ENCODE results near the gene BPIFA2. TPM values are rescaled to one million over a fixed set of nuclear protein-coding genes. Genes with fewer than 3 reads are reported as not detected.

The BPIFA2 gene
- total RNA-seq, 3 donors from 2014 or later: not detected

DNA sequence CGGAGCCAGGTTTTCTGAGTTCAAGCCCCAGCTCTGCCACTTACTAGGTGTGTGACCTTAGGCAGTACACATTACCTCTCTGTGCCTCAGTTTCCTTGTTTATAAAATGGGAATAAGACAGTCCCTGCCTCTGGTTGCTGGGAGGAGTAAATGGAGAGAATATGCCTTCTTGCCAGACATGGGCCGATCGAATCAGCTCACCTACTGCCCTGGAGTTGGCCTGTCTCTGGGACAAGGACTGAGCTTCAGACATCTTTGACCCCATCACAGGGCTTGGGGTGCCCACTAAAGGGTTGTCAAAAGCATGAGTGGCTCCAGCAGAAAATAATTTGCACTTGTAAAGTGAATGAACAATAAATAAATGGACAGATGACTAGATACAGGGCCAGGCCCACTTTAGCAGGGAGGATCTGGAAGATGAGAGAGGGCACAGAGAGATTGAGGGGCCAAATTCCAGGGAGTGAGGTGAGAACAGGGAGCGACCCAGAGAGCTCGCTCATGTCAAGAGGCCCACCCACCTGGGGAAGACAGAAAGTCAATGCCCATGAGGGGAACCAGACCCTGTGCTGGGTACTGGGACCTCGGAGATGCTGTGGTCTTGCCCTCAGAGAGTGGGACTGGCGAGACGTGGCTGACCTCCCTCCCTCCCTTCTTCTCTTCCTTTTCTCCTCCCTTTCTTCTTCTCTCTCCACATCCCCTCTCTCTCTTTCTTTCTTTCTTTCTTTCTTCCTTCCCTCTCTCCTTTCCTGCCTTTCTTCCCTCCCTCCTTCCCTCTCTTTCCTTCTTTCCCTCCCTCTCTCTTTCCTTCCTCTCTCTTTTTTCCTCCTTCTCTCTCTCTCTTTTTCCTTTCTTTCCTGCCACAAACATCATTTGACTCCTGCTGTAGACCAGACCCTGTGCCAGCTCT, 3.9 kb upstream of the BPIFA2 start:
- no peak for ATAC-seq
- no peaks in the 10 kb centered on the region for H3K4me1 ChIP-seq (ENCODE audit: low read depth)
- DNase-seq: no peak
- intact Hi-C loops (cut with DNase I, micrococcal nuclease): no loop called here
- H3K4me3 ChIP-seq: no peak overlapping the region
- no peaks in the 10 kb centered on the region for H3K36me3 ChIP-seq (ENCODE audit: low read depth)
- TF ChIP-seq, protein P1, sequence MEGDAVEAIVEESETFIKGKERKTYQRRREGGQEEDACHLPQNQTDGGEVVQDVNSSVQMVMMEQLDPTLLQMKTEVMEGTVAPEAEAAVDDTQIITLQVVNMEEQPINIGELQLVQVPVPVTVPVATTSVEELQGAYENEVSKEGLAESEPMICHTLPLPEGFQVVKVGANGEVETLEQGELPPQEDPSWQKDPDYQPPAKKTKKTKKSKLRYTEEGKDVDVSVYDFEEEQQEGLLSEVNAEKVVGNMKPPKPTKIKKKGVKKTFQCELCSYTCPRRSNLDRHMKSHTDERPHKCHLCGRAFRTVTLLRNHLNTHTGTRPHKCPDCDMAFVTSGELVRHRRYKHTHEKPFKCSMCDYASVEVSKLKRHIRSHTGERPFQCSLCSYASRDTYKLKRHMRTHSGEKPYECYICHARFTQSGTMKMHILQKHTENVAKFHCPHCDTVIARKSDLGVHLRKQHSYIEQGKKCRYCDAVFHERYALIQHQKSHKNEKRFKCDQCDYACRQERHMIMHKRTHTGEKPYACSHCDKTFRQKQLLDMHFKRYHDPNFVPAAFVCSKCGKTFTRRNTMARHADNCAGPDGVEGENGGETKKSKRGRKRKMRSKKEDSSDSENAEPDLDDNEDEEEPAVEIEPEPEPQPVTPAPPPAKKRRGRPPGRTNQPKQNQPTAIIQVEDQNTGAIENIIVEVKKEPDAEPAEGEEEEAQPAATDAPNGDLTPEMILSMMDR (IDR thresholded peaks at IDR 0.05): no peak
- peaks cover 4% of the 10 kb centered on the region for H3K9me3 ChIP-seq

DNA sequence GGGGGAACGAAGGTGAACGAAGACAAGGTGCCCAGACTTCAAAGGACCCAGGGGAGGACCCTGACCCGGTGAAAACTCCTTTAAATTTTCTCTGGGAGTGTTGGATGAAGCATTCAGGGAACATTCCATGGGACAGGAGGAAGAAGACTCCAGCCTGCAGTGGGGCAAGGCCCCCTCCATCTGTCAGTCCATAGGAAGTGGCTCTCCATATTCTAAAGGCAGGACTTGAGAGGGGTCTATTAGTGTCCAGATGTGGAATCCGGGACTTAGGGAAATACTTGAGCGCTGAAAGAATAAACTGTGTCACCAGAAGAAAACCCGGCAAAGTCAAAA, 3.2 kb upstream of the BPIFA2 start:
- Histone ChIP-seq H3K9me3 (peaks cover 9% of the 10 kb centered on the region), H3K36me3 (ENCODE audit: low read depth) (no peaks in the 10 kb centered on the region), H3K4me3 (no peak overlapping the region), H3K4me1 (ENCODE audit: low read depth) (no peaks in the 10 kb centered on the region)
- ATAC-seq: no peak
- DNase-seq: no peak
- intact Hi-C loops (cut with DNase I, micrococcal nuclease): no loop called here
- TF ChIP-seq, protein P1 (IDR thresholded peaks at IDR 0.05): no peak

DNA sequence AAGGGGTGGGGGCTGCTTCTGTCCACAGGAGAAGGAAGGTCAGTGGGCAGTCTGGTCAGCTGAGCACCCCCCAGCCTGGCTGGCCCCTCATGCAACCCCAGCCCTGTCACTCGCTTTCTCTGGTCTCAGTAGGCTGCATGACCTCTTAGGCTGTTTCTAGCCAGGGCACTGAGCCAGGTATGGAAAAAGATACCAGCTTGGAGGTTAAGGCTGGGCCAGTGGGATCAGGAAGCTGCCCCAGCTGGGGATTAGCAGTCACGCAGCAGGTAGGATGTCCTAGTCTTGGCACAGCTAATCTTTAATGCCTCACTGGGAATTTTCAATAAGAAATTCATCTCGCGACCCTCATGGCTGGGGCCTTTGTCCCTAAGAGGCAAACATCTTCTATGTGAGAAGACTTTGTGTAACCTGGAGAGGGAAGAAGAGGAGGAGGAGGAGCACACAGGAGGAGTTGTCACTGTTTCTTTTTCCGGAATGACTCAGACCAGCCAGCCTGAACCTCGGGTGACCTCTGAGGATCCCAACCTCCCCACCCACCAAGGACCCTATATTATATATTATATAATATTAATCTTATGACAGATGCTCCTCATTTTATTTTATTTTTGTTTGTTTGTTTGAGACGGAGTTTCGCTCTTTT, 2.4 kb upstream of the BPIFA2 start:
- H3K4me1 ChIP-seq (ENCODE audit: low read depth): no peaks in the 10 kb centered on the region
- ATAC-seq (no peak), DNase-seq (no peak)
- H3K9me3 ChIP-seq: peaks cover 9% of the 10 kb centered on the region
- intact Hi-C loops (cut with DNase I, micrococcal nuclease): no loop called here
- H3K4me3 ChIP-seq: no peak overlapping the region
- H3K36me3 ChIP-seq (ENCODE audit: low read depth): no peaks in the 10 kb centered on the region
- TF ChIP-seq, protein P1 (IDR thresholded peaks at IDR 0.05): no peak

DNA sequence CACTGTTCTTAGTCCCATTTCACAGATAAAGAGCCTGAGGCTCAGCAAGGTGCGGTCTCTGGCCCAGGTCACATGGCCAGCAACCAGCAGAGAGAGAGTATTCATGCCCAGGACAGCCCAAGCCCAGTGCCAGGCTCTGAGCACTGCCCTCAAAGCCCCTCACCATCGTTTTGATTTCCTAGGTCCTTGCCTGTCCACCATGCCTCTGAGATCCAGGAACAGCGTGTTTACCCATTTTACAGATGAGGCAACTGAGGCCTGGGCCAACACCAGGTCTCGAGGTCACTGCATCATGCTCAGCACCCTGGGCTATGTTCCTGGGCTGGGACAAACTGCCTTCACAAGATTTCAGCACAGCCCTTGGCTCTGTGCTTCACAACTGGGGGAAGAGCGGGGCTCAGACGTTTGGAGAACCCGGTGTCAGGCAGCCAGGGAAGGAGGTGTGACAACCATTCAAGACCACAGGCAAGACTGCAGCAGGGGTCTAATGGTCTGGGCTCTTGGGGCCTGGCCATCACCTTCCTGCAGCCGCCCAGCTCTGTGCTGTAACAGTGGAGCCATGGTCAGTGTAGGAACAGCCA, 1.3 kb upstream of the BPIFA2 start:
- no peak for ATAC-seq
- no peaks in the 10 kb centered on the region for H3K36me3 ChIP-seq (ENCODE audit: low read depth)
- no peak for DNase-seq
- no peaks in the 10 kb centered on the region for H3K4me1 ChIP-seq (ENCODE audit: low read depth)
- TF ChIP-seq, protein P1 (IDR thresholded peaks at IDR 0.05): no peak
- peaks cover 9% of the 10 kb centered on the region for H3K9me3 ChIP-seq
- no peak overlapping the region for H3K4me3 ChIP-seq
- intact Hi-C loops (cut with DNase I, micrococcal nuclease): no loop called here

DNA sequence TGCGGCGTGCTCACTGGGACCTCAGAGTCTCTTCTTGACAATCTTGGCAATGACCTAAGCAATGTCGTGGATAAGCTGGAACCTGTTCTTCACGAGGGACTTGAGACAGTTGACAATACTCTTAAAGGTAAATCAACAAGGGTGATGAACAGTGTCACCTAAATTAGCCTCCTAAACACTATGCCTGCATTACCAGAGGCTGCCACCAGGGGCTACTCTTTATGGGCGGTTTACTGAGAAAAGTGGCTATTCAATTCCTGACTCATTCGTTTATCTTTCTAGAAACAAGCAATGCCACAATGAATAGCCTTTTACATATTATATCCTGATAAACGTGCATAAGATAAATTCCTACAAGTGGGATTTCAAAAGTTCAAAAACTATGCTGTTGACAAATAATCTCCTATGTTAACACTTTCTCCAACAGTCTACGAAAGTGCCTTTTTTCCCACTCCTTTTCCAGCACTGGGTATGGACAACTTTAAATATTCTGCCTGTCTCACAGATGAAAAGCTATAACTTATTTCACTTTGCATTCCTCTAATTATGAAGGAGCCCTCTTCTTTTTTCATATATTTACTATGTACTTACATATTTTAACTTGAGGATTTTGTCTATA, 1.3 kb downstream of the BPIFA2 start:
- Histone ChIP-seq H3K4me3 (no peak overlapping the region), H3K9me3 (peaks cover 9% of the 10 kb centered on the region), H3K36me3 (ENCODE audit: low read depth) (no peaks in the 10 kb centered on the region), H3K4me1 (ENCODE audit: low read depth) (no peaks in the 10 kb centered on the region)
- ATAC-seq (no peak), DNase-seq (peak in 1 of 3 donors; percentile 4)
- intact Hi-C loops (cut with DNase I, micrococcal nuclease): no loop called here
- TF ChIP-seq, protein P1 (IDR thresholded peaks at IDR 0.05): no peak

All from mucosa of descending colon (tissue), 3 donors.